HepG2 (cell line): ENCODE results near the gene DCAF7. TPM values are rescaled to one million over a fixed set of nuclear protein-coding genes. Genes with fewer than 3 reads are reported as not detected.
A peak's percentile ranks its signal among the peaks of the same experiment; 100 is the strongest.

ENCODE experiments used
- ARNT2 ChIP-seq: sonication (generic); formaldehyde crosslinking; IDR thresholded peaks from 2 replicates; pipeline ENCODE4 v1.8.0; 2022; ENCODE audit warnings: mild to moderate bottlenecking, low read depth, missing genetic modification reagents, moderate library complexity
- CBX1 ChIP-seq: IDR thresholded peaks from one replicate; pipeline ENCODE4 v1.6.1; 2016; ENCODE audit warnings: antibody characterized with exemption, low read depth
- CENPT ChIP-seq: sonication (generic); formaldehyde crosslinking; IDR thresholded peaks from 2 replicates; pipeline ENCODE4 v1.8.0; 2022; ENCODE audit warnings: low read depth, mild to moderate bottlenecking, moderate library complexity, missing genetic modification reagents
- ELF3 ChIP-seq: IDR thresholded peaks from 2 replicates; pipeline ENCODE4 v1.6.1; 2016; ENCODE audit warnings: missing genetic modification reagents, missing compliant biosample characterization
- GATAD1 ChIP-seq: IDR thresholded peaks from 2 replicates; pipeline ENCODE4 v1.6.1; 2016; ENCODE audit warnings: missing genetic modification reagents, missing compliant biosample characterization
- HINFP ChIP-seq: sonication (generic); formaldehyde crosslinking; IDR thresholded peaks from 2 replicates; pipeline ENCODE4 v1.4.0; 2020; ENCODE audit warnings: low read depth, mild to moderate bottlenecking, missing genetic modification reagents
- ISL2 ChIP-seq: sonication (generic); formaldehyde crosslinking; IDR thresholded peaks from 2 replicates; pipeline ENCODE4 v1.5.0; 2020; ENCODE audit warnings: missing genetic modification reagents
- KAT7 ChIP-seq: IDR thresholded peaks from 2 replicates; pipeline ENCODE4 v1.6.1; 2018; ENCODE audit warnings: borderline replicate concordance, missing compliant biosample characterization
- KDM4B ChIP-seq: sonication (generic); formaldehyde crosslinking; IDR thresholded peaks from 2 replicates; pipeline ENCODE4 v1.4.0; 2020; ENCODE audit warnings: missing genetic modification reagents
- LCORL ChIP-seq, 2 experiments: fragments of 450-650 bp in 1 of 2; sonication (generic) in 1 of 2; formaldehyde crosslinking in 1 of 2; IDR thresholded peaks; 2 replicates each; pipeline versions ENCODE4 v1.5.0 to v1.6.1; 2017 to 2020; ENCODE audit warnings: antibody characterized with exemption in 1 of 2, missing genetic modification reagents in 1 of 2
- ZBTB7B ChIP-seq: sonication (generic); formaldehyde crosslinking; IDR thresholded peaks from 2 replicates; pipeline ENCODE4 v1.4.0; 2020; ENCODE audit warnings: missing genetic modification reagents
- ZFP37 ChIP-seq: sonication (generic); formaldehyde crosslinking; IDR thresholded peaks from 2 replicates; pipeline ENCODE4 v1.4.0; 2020; ENCODE audit warnings: missing genetic modification reagents, borderline replicate concordance
- ZMAT3 ChIP-seq: sonication (generic); formaldehyde crosslinking; conservative IDR thresholded peaks from 2 replicates; pipeline ENCODE4 v1.7.0; 2021; ENCODE audit warnings: missing genetic modification reagents
- ZNF160 ChIP-seq: sonication (generic); formaldehyde crosslinking; IDR thresholded peaks from 2 replicates; pipeline ENCODE4 v1.8.0; 2022; ENCODE audit warnings: mild to moderate bottlenecking, inconsistent platforms, missing genetic modification reagents
- ZNF232 ChIP-seq: sonication (generic); formaldehyde crosslinking; IDR thresholded peaks from 2 replicates; pipeline ENCODE4 v1.4.0; 2020; ENCODE audit warnings: missing genetic modification reagents, borderline replicate concordance
- ZNF274 ChIP-seq: sonication (generic); formaldehyde crosslinking; IDR thresholded peaks from 2 replicates; pipeline ENCODE4 v1.5.1; 2020; ENCODE audit warnings: mild to moderate bottlenecking, missing genetic modification reagents
- ZNF574 ChIP-seq: sonication (generic); formaldehyde crosslinking; IDR thresholded peaks from 2 replicates; pipeline ENCODE4 v1.4.0; 2020; ENCODE audit warnings: missing genetic modification reagents
- polyA plus RNA-seq, 8 experiments: library from polyadenylated mRNA; depleted of rRNA in 3 of 8; stranded (reverse) in 7 of 8; unstranded in 1 of 8; fragments of >200 nt; fragmentation: Illumina TruSeq in 4 of 8; extraction: Trizol in 4 of 8; gene quantifications; 2 replicates each; pipeline versions ENCODE4 v1.2.1 to v1.2.3, GENCODE V29; 2011 to 2016; ENCODE audit warnings: low read depth in 4 of 8, missing spikeins in 1 of 8, mixed read lengths in 1 of 8; ENCODE audit not compliant: insufficient read depth in 1 of 8
- total RNA-seq, 5 experiments: library from RNA; depleted of rRNA; stranded (reverse); fragments of >200 nt; fragmentation: Illumina TruSeq; extraction: Trizol; gene quantifications; 2 replicates each; pipeline ENCODE4 v1.2.3, GENCODE V29; 2016; ENCODE audit warnings: low read depth in 1 of 5
- TF ChIP-seq, protein P1 (sequence below): sonication (generic); formaldehyde crosslinking; IDR thresholded peaks from 2 replicates; pipeline ENCODE4 v1.5.0; 2020; ENCODE audit warnings: missing genetic modification reagents

The DCAF7 gene
- total and polyA plus RNA-seq, 2 of the 13 experiments (the other 11 are each of a cell fraction or from before 2014, with no cell fraction given): 55.2 to 73.4 TPM

- TF ChIP-seq HINFP (no peak), ZNF232 (0 out of 2 replicates have a peak, but pooled peaks have one; percentile 21), KDM4B (CRISPR knock-in tag) (0 out of 2 replicates have a peak, but pooled peaks have one; percentile 49), ARNT2 (CRISPR knock-in tag) (no peak; the same call in 1 of the 2 replicates), ZBTB7B (CRISPR knock-in tag) (0 out of 2 replicates have a peak, but pooled peaks have one; percentile 30), ZNF574 (CRISPR knock-in tag) (peak; percentile 55; the same call in 1 of the 2 replicates), LCORL (IDR thresholded peaks at IDR 0.05) (no peak), LCORL (CRISPR knock-in tag; IDR thresholded peaks at IDR 0.05) (0 out of 2 replicates have a peak, but pooled peaks have one; percentile 12), GATAD1 (0 out of 2 replicates have a peak, but pooled peaks have one; percentile 30), CBX1 (no peak), ZNF160 (CRISPR knock-in tag) (0 out of 2 replicates have a peak, but pooled peaks have one; percentile 50), CENPT (CRISPR knock-in tag) (no peak), ELF3 (CRISPR knock-in tag) (0 out of 2 replicates have a peak, but pooled peaks have one; percentile 31), KAT7 (CRISPR knock-in tag) (0 out of 2 replicates have a peak, but pooled peaks have one; percentile 17), ZMAT3 (no peak; the same call in 1 of the 2 replicates), ZNF274 (CRISPR knock-in tag) (peak; percentile 27; the same call in 1 of the 2 replicates), ZFP37 (CRISPR knock-in tag) (no peak), ISL2 (CRISPR knock-in tag) (no peak)
- TF ChIP-seq, protein P1, sequence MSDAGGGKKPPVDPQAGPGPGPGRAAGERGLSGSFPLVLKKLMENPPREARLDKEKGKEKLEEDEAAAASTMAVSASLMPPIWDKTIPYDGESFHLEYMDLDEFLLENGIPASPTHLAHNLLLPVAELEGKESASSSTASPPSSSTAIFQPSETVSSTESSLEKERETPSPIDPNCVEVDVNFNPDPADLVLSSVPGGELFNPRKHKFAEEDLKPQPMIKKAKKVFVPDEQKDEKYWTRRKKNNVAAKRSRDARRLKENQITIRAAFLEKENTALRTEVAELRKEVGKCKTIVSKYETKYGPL: no peak
Measured at GRCh38 chr17:63622574-63623390, 72.5 kb downstream of the DCAF7 start (continued).
